ENCODE measurements around the gene IL4. TPM values are rescaled to one million over a fixed set of nuclear protein-coding genes. Genes with fewer than 3 reads are reported as not detected.

Gene IL4
- total and polyA plus RNA-seq, 9 of the 15 experiments (the other 6 are each of a cell fraction or from before 2014, with no cell fraction given): 0.22 to 0.62 TPM; not detected in 7

DNA sequence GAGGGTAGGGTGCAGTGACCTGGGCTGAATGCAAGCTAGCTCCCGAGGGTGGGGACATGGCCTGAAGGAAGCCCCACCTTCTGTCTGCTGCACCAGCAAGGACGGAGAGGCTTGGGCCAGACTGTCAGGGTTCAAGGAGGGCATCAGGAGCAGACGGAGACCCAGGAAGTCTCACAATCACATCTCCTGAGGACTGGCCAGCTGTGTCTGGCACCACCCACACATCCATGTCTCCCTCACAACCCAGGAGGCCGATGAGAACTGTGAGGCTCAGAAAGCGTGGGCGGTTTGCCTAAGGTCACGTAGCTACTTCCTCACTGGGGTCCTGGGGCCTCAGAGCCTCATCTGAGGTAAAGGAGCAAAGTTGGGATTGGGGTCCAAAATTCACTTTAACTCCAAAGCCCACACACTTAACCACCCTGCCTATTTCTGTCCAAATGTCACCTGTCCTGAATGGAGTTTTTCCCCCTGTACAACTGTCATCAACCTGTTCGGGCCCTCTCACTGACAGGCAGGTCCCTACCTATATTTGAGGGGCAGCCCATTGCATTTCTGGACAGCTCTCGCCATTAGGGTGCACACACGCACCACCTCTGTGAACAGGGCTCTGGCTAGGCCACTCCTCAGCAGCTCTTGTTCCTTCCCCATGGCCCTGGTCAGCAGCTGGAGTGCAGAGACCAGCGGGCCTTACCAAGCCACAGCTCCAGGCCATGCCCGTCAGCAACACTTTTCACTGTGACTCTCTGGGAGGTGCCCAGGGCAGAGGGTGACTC lies 12.4 kb upstream of the IL4 start:
- Histone ChIP-seq H4K20me1 (replicated peaks; ENCODE audit: control insufficient read depth, insufficient read depth, low read length) (no peaks in the 10 kb centered on the region), H2AFZ (ENCODE audit: low read depth, low read length) (peak overlapping the region; percentile 94), H3K4me1 (replicated peaks in 1 of 2; ENCODE audit: control insufficient read depth in 2 of 2, insufficient read depth in 2 of 2, low read length in 2 of 2) (peaks cover 55 to 69% of the 10 kb centered on the region in 2 experiments), H3K79me2 (ENCODE audit: control insufficient read depth, insufficient read depth, low read length) (no peaks in the 10 kb centered on the region), H3K4me3 (no peak overlapping the region), H3K9ac (ENCODE audit: insufficient read depth in 1 of 2, low read depth in 2 of 2, low read length in 2 of 2) (peak overlapping the region; percentile 50 to 86), H3K9me3 (replicated peaks; ENCODE audit: control insufficient read depth, insufficient read depth, low read depth, low read length) (no peaks in the 10 kb centered on the region), H3K9me1 (ENCODE audit: control insufficient read depth, insufficient read depth, low read length) (no peaks in the 10 kb centered on the region), H3K36me3 (ENCODE audit: control insufficient read depth, insufficient read depth, low read length) (no peaks in the 10 kb centered on the region), H3K4me2 (ENCODE audit: insufficient read depth, low read length) (peak overlapping the region; percentile 70), H3K27me3 (ENCODE audit: control insufficient read depth in 2 of 2, insufficient read depth in 2 of 2, low read length in 2 of 2) (no peaks in the 10 kb centered on the region), H3K27ac (ENCODE audit: extremely low read depth, low read depth, low read length) (peak overlapping the region; percentile 15; the same call in 2 of the 3 replicates)
- DNase-seq (ENCODE audit: extremely low read depth in 1 of 4, low spot score in 3 of 4) (peak; percentile 66 to 81 (median 68)), ATAC-seq (peak; percentile 50), FAIRE-seq (peak; percentile 74)
- in situ Hi-C loops (cut with MboI) (no loop called here), intact Hi-C loops (cut with micrococcal nuclease) (loop anchor here (5.0 kb wide), 2 partner anchors 76 to 161 kb away; partner anchors contain the start of gene KIF3A)
- 33% methylated on average over 12 of the region's 12 CpGs for WGBS (ENCODE audit: insufficient coverage, low coverage, missing lambda C conversion rate)
- no TSS peak for BruUV-seq (replicated peaks)
- CTCF ChIA-PET (ENCODE audit: low intra/inter-chr PET ratio): interaction anchor here (0.5 to 1.8 kb wide), 3 partner anchors 115 to 222 kb away, joined by 3 to 5 read pairs (median 3); partner anchors contain the start of gene SEPTIN8
- POLR2A ChIA-PET: interaction anchor here (0.6 to 1.3 kb wide), 10 partner anchors 8 to 1454 kb away, joined by 3 to 5 read pairs (median 4); no protein-coding TSS in a partner anchor
- no peak for TF ChIP-seq NFRKB (IDR thresholded peaks at IDR 0.05; ENCODE audit: low read depth)
- 0 out of 2 replicates have a peak, but pooled peaks have one; percentile 20 for TF ChIP-seq CXXC5 (CRISPR knock-in tag; IDR thresholded peaks at IDR 0.05)
- TF ChIP-seq SMAD4 (CRISPR knock-in tag; conservative IDR thresholded peaks at IDR 0.05): 0 out of 2 replicates have a peak, but pooled peaks have one; percentile 20
- peak; percentile 65 for TF ChIP-seq CBFA2T3 (IDR thresholded peaks at IDR 0.05)
- TF ChIP-seq ARID2 (IDR thresholded peaks at IDR 0.05): peak; percentile 12; the same call in 1 of the 2 replicates
- TF ChIP-seq EGR1 (conservative IDR thresholded peaks at IDR 0.05): peak; percentile 98
- TF ChIP-seq MYC (IDR thresholded peaks at IDR 0.05; ENCODE audit: low read depth, low read length): no peak
- 0 out of 2 replicates have a peak, but pooled peaks have one; percentile 46 for TF ChIP-seq MYC (CRISPR knock-in tag; IDR thresholded peaks at IDR 0.05; ENCODE audit: borderline replicate concordance, low read depth)
- 0 out of 2 replicates have a peak, but pooled peaks have one; percentile 24 for TF ChIP-seq SIN3B (IDR thresholded peaks at IDR 0.05; ENCODE audit: low read depth)
- peak; percentile 79 for TF ChIP-seq SPI1 (IDR thresholded peaks at IDR 0.05; ENCODE audit: borderline replicate concordance, low read depth, low read length)
- TF ChIP-seq HDAC1 (IDR thresholded peaks at IDR 0.05): 0 out of 4 replicates have a peak, but pooled peaks of 1 of the 2 experiments have one; percentile 23
- TF ChIP-seq HDAC3 (IDR thresholded peaks at IDR 0.05; ENCODE audit: borderline replicate concordance, partially characterized antibody): no peak
- TF ChIP-seq NR2C2 (CRISPR knock-in tag; IDR thresholded peaks at IDR 0.05): no peak
- TF ChIP-seq NR2C2 (tag; IDR thresholded peaks at IDR 0.05): peak; percentile 28; the same call in 1 of the 2 replicates
- TF ChIP-seq CBFA2T2 (conservative IDR thresholded peaks at IDR 0.05): peak; percentile 34; the same call in 1 of the 2 replicates
- TF ChIP-seq, protein P1, sequence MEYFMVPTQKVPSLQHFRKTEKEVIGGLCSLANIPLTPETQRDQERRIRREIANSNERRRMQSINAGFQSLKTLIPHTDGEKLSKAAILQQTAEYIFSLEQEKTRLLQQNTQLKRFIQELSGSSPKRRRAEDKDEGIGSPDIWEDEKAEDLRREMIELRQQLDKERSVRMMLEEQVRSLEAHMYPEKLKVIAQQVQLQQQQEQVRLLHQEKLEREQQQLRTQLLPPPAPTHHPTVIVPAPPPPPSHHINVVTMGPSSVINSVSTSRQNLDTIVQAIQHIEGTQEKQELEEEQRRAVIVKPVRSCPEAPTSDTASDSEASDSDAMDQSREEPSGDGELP (CRISPR knock-in tag; IDR thresholded peaks at IDR 0.05; ENCODE audit: borderline replicate concordance): peak; percentile 73; the same call in 1 of the 2 replicates
- peak; percentile 49; the same call in 1 of the 2 replicates for TF ChIP-seq CREM (IDR thresholded peaks at IDR 0.05; ENCODE audit: low read depth)
- TF ChIP-seq, protein P2, sequence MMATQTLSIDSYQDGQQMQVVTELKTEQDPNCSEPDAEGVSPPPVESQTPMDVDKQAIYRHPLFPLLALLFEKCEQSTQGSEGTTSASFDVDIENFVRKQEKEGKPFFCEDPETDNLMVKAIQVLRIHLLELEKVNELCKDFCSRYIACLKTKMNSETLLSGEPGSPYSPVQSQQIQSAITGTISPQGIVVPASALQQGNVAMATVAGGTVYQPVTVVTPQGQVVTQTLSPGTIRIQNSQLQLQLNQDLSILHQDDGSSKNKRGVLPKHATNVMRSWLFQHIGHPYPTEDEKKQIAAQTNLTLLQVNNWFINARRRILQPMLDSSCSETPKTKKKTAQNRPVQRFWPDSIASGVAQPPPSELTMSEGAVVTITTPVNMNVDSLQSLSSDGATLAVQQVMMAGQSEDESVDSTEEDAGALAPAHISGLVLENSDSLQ (IDR thresholded peaks at IDR 0.05): peak; percentile 49
- peak in 2 of 3 experiments; percentile 49 to 62; a peak in 4 of 6 replicates for TF ChIP-seq CTCF (IDR thresholded peaks at IDR 0.05 in 2 of 3, conservative IDR thresholded peaks at IDR 0.05 in 1 of 3; ENCODE audit: insufficient read depth in 2 of 3, low read depth in 1 of 3, low read length in 3 of 3)

Data from K562 (cell line).